Stimulated activated CD4-positive, alpha-beta T cell treated with anti-CD3 and anti-CD28 coated beads, Interleukin-4, amount 100 ng/mL, for 48 hours (primary cell): ENCODE data around the gene PLIN5.

Source experiments
- DNase-seq, 2 donors: peaks; one replicate each; pipeline ENCODE4 v3.0.0-alpha.2; 2020; ENCODE audit warnings: low read depth in 2 of 2

PLIN5 gene

DNA sequence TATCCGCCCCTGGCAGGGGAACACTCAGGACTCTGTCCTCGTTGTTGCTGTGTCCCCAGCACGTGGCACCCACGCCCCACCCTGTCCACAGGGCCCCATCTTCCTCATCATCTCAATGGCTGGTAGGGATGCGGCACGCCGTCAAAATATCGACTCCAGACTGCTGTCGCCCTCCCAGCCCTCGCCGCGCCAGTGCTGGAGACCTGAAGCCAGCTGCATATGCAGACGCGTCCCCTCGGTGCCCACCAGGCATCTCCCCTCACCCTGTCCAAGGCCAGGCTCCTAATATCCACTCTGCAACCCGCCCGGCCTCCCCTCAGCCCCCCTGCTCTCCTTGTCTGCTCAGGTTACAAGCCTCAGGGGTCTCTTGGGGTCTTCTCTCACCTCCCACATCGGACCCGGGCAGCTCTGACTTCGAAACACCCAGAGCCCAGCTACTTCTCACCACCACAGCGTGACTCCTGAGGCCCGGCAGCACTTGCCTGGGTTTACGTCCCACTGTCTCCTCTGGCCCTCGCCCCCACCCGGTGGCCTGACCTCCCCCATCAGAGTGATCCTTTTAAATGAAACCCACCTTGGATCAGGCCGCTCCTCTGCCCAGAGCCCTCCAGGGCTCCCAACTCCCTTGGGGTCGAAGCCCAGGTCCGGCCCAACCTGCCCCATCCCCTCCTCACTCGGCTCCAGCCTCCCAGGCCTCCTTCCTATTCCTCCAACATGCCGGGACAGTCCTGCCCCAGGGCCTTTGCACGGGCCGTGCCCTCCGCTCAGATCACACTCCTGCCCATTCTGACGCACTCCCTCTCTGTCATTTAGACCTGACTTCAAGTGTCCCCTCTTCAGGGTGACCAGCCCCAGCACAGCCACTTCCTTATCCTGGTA is 29.2 kb downstream of the PLIN5 start:
- no peak for DNase-seq

DNA sequence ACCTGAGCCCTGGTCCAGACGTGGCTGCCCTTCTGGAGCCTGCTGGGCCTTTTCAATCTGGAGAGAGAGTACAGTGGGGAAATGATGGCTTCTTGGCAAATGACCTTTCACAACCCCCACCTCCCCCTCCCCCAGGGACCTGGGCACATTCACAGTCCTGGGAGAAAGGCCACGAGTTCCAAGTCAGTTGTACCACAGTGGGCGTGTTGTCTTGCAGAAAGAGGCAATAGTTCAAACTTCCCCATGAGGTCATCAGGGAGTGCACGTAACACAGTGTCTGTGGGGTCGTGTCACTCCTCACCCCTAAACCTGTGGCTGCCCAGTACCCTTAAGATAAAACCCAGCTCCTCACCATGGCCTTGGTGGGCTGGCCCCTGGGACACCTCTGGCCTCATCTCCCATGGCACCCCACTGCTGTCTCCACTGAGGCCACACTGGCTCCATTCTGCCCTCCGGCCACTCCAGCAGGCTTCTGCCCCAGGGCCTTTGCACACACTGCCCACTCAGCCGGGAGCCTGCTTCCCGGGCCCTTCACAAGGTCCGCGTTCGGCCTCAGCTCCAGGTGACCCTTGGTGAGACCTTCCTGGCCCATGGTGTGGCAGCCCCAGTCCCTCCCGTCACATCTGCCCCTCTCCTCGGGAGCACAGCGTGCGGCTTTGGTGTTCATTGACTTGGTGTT is 30.0 kb downstream of the PLIN5 start:
- no peak for DNase-seq

DNA sequence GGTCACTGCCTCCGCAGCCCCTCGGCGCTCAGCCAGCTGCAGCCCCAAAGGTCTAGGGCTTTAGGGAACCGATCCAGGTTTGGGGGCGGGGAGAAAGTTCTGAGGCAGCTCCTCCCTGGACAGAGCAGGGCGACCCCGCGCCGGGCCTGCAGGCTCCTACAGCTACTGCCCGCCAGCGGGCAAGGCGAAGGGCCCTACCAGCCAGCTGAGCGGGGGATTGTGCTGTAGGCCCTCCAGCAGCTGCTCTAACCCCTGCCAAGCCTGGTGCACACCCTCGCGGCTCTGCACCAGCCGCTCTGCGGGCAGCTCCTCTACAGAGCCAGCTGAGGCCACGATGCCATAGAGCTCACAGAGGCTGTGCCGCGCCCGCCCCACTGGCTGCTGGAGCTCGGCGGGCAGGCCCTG is 30.7 kb downstream of the PLIN5 start:
- DNase-seq: no peak

DNA sequence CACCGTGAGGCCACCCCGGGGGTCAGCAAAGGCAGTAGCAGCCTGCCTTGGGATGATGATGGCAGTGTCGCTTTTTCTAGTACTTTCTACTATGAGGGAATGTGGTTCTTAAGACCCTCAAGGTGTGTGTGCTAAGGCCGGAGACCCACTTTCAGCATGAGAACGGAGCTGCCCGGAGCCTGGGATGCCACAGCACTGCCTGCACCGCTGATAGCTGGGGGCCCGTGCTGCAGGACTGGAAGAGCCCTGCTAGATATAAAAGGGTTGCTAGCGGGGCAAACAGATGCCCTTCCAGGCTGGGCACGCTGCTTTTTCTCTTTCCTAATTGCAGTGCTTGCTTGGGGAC is 31.2 kb downstream of the PLIN5 start:
- DNase-seq: no peak

DNA sequence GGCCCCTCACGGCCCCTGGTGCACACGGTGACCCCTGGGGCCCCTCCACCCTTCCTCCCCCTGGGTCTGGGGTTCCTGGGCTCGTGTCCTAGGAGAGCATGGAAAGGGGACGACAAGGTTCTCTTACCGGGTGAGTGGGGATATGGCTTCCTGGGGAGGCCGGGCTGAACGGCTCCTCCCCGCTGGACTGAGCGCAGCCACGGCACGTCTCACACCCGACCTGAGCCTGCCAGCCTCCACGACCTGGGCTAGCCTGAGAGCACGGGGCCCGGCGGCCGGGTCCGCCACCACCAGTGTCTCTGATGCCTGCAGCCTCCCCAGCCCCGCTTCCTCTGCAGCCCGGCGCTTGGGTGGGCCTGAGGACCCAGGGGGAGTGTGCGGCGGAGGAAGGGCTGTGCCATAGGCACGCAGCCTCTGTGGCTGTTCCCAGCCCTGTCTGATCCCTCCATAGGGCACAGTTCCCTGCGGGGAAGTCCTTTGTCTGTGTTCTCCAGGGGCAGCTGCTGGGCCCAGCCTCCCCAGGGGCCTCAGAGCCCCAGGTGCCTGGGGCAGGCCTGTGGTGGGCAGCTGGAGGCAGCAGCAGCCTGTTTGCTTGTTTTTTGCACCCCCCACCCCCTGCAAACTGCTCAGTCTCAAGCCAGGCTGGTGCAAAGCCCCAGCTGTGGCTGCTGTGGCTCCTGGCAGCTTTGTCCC is 31.7 kb downstream of the PLIN5 start:
- no peak for DNase-seq

DNA sequence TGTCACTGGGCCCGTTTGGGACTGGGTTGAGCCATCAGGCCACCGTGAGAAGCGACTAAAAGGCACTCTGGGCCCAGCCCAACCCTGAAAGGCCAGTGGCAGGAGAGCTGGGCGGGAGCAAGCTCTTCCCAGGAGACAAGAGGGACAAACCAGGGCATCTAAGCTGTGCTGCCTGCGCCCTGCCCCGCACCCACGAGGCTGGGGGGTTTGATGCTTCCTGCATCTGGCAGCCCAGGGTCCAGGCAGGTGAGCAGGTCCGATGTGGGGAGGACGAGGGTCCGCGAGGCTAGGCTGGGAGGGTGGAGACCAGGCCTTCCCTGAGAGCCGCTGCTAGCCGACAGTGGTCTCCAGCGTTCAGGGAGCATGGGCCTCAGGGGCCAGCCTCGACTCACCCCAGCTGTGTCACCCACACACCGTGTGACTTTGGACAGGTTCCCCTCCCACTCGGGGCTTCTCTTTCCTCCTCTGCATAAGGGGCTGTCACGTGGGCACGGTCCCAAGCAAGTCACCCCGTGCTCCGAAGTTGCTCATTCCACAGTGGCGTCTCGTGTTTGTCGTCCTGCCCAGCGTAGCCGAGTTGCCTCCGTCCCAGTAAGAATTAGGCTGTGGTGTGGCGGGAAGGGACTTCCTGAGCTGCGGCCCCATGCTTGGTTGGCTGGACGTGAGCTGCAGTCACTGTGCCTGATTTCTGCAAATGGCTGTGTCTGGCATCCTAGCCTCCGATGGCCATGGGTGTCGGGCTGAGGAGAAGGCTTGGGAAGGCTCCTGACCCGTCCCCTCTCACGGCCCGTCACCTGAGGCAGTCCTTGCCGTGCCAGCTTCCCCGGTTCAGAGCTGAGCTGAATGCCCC is 32.5 kb downstream of the PLIN5 start:
- no peak for DNase-seq

DNA sequence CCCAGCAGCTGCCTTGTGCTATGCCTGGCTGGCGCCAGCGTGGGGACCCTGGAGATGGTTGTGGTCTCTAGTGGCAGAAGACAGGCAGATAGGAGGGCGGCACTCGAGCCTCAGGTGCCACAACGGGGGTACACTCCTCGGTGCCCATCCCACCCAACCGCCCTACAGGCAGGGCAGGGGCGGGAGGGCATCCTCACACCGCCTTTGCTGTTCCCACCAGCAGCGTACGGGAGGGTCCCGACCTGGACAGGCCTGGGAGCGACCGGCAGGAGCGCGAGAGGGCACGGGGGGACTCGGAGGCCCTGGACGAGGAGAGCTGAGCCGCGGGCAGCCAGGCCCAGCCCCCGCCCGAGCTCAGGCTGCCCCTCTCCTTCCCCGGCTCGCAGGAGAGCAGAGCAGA is 33.3 kb downstream of the PLIN5 start:
- no peak for DNase-seq

DNA sequence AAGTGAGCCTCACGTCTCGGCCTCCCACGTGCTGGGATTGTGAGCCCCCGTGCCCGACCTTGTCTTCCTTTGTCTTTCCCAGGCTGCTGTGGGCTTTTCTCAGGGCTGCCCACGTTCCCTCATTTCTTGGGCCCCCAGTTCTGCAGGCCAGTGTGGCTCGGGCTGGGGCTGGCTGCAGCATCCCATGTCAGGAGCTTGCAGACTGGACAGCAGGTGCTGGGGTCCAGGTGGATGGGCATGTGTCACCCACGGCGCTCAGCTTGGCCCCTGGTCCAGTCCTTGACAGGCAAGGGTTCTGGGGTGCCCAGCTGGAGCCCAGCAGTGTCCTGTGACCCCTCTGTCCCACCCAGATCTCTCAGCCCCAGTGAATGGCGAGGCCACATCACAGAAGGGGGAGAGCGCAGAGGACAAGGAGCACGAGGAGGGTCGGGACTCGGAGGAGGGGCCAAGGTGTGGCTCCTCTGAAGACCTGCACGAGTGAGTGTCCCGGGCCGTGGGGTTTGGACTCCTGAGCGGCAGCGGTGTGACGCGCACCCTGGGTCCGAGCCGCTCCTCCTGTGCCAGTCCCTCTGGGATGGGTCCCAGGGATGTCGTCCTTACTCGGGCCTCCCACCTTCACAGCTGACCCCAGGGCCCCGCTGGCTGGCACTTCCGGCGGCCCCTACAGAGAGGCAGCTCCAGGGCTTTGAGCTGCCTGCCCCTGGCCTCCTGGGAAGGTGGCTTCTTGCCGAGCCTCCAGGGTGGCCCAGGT is 34.0 kb downstream of the PLIN5 start:
- DNase-seq: no peak

DNA sequence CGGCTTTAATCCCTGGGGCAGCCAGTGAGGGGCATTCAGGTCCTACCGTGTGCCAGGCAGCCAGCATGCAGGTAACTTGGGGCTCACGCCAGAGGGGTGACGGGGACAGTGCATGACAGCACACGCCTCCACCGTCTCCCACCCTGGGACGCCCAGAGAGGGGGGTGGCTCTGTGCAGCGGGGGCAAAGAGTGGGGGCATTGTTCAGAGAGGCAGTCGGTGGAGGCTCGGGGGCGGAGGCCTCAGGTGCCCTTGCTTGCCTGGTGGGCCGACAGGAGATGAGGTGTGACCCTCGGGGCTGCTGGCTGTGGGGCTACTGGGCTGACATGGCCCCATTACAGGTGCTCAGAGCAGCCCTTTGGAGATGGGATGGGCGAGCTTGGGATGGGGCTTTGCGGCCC is 35.2 kb downstream of the PLIN5 start:
- DNase-seq: no peak

DNA sequence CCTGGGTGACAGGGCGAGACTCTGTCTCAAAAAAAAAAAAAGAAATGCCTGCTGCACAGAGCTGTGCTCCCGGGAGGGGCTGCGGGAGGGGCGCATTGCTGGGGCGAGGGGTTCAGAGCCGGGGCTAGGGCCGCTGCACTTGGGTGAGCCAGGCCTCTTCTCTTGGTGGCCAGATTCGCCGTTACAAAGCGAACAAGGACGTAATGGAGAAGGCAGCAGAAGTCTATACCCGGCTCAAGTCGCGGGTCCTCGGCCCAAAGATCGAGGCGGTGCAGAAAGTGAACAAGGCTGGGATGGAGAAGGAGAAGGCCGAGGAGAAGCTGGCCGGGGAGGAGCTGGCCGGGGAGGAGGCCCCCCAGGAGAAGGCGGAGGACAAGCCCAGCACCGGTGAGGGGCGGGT is 35.7 kb downstream of the PLIN5 start:
- no peak for DNase-seq

DNA sequence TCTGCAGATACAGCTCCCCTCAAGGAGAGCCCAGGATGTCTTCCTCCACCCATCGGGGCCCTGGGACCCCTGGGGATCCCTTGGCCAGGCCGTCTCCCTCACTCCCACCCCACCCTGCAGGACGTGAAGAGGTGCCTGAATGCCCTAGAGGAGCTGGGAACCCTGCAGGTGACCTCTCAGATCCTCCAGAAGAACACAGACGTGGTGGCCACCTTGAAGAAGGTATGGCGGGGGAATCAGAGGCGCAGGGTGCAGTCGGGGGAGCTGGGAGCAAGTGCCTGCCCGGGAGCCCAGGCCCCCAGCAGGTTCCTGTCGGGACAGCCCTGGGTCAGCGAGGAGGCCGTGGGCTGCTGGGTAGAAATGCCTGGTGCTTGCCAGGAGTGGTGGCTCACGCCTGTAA is 36.3 kb downstream of the PLIN5 start:
- DNase-seq: no peak

DNA sequence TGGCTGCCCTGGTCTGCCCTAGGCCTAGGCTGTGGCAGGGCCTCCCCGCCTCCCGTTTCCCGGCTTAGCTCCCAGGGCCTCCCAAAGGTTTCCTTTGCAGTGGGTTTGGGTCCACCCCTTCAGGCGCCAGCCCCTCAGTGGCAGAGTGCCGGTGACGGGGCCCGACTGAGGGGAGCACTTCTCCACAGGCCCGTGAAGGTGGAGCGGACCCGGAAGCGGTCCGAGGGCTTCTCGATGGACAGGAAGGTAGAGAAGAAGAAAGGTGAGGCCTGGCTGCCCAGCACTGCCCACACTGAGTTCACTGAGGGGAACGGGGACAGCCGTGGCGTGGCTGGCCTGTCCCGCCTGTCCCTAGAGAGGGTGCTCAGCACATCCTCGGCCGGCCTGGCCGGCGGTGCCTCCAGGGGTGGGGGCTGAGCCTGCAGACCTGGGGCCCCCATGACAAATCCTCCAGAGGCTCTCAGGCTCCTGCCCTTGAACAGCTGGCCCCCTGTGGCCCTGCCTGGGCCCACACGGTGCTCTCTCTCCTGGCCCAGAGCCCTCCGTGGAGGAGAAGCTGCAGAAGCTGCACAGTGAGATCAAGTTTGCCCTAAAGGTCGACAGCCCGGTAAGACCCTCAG is 37.1 kb downstream of the PLIN5 start:
- DNase-seq: no peak

DNA sequence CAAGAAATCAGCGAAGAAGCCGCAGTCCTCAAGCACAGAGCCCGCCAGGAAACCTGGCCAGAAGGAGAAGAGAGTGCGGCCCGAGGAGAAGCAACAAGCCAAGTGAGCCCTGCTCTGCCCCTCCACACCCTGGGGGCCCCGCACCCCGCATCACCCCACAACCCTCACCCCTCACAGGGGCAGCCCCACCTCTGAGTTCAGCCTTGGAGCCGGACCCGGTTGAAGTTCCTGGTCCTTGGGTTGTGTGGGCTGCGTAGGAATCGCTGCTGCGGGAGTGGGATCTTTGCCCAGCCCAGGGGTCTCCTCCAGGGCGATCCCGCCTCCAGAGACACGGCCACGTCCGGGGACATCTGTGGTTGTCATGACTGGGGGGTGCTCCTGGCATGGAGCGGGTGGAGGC is 38.7 kb downstream of the PLIN5 start:
- no peak for DNase-seq

DNA sequence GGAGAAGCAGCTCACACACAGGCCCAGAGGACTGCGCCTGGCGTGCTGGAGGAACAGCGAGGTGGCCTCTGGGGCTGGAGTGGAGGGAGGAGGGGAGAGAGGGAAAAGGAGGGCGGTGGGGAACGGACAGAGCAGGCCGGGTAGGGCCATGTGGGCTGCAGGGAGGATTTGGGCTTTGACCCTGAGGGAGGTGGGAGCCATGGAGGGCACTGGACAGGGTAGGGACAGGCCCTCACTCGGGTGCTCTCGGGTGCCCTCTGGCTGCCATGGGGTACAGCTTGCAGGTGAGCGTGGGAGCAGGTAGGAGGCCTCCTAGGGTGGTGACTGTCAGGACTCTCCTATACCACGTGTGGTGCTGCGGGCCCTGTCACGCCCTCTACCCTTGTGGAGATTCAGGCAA is 39.6 kb downstream of the PLIN5 start:
- no peak for DNase-seq

DNA sequence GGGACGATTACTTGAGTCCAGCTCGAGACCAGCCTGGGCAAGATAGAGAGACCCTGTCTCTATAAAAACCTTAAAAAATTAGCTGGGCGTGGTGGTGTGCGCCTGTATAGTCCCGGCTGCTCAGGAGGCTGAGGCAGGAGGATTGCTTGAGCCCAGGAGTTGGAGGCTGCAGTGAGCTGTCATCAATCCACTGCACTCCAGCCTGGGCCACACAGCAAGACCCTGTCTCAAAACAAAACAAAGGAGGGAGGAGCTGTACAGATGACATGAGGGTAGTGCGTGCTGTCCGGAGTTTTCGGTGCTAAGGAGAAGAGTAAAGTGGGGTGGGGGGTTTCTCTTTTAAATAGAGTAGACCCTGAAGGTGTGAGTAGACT is 40.3 kb downstream of the PLIN5 start:
- DNase-seq: no peak

DNA sequence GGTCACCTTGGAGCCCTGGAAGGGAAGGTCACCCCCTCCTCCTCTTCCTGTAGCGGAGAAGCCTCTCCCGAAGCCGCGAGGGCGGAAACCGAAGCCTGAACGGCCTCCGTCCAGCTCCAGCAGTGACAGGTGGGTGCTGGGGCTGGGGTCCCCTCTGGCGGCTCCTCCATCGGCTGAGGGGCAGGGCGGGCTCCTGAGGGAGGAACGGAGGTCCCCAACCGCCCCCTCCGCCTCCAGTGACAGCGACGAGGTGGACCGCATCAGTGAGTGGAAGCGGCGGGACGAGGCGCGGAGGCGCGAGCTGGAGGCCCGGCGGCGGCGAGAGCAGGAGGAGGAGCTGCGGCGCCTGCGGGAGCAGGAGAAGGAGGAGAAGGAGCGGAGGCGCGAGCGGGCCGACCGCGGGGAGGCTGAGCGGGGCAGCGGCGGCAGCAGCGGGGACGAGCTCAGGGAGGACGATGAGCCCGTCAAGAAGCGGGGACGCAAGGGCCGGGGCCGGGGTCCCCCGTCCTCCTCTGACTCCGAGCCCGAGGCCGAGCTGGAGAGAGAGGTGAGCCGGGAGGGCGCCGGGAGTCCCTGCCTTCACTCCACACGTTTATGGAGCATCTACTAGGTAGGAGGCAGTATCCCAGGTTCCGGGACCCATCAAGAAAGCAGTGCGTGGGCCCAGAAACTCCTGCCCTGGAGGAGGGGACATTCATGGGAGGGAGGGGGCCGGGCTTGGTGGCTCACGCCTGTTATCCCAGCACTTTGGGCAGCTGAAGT is 40.9 kb downstream of the PLIN5 start:
- DNase-seq: no peak

DNA sequence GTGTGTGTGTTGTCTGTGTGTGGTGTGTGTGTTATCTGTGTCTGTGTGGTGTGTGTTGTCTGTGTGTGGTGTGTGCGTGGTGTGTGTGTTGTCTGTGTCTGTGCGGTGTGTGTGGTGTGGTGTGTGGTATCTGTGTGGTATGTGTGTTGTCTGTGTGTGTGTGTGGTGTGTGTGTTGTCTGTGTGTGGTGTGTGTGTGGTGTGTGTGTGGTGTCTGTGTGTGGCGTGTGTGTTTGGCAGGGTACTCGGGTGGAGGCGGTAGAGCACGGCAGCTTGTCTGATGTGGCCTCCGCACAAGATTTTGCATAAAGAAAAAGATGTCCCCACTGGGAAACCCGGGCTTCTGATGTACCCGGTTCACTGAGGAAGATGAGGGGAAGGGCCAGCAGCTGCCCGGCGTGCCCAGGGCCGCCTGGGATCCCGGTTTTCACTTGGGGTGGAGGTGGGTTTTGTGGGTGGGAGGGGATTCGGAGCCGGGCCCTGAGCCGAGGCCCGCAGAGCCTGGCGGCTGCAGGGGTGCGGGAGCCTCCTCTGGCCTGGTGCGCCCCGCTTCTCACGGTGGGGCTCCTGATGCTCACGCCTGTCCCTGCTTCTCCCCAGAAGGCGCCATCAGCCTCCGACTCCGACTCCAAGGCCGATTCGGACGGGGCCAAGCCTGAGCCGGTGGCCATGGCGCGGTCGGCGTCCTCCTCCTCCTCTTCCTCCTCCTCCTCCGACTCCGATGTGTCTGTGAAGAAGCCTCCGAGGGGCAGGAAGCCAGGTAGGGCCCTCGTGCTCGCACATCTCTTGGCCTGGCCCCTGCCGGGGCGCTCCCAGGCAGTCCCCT is 41.7 kb downstream of the PLIN5 start:
- no peak for DNase-seq

DNA sequence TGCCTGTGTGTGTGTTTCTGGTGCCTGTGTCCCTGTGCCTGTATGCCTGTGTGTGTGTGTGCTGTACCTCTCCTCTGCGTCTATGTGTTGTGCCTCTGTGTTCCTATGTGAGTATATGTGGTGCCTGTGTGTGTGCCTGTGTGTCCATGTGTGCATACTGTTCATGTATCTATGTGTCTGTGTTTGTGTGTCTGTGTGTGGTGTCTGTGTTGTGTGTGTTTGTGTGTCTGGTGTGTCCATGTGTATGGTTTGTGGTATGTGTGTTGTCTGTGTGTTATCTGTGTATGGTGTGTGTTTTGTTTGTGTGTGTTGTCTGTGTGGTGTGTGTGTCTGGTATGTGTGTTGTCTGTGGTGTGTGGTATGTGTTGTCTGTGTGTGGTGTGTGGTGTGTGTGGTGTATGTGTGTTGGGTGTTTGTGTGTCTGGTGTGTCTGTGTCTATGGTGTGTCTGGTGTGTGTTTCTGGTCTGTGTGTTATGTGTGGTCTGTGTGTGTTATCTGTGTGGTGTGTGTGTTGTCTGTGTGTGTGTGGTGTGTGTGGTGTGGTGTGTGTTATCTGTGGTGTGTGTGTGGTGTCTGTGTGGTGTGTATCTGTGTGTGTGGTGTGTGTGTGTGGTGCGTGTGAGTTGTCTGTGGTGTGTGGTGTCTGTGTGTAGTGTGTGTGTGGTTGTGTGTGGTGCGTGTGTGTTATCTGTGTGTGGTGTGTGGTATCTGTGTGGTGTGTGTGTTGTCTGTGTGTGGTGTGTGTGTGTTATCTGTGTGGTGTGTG is 42.5 kb downstream of the PLIN5 start:
- DNase-seq: no peak
